Gastrocnemius medialis (tissue), 4 donors: ENCODE measurements around the gene BMPR1A. TPM values are rescaled to one million over a fixed set of nuclear protein-coding genes. Genes with fewer than 3 reads are reported as not detected.

Experiments used
- ATAC-seq, 2 donors: fragments of 150-250 bp; one replicate each; pipeline ENCODE4 v1.9.1; 2016
- DNase-seq, 2 donors: peaks; one replicate each; pipeline ENCODE4 v3.0.0-alpha.2; 2019
- H3K27ac ChIP-seq, 4 donors: fragments of 200-600 bp; sonication (generic); 1 replicate in 1 of 4; 2 replicates in 3 of 4; pipeline ENCODE4 v1.5.1; 2016 to 2018; ENCODE audit warnings: mild to moderate bottlenecking in 2 of 4, moderate library complexity in 1 of 4
- H3K27me3 ChIP-seq, 3 donors: fragments of 200-600 bp; sonication (generic) in 2 of 3; 1 replicate in 1 of 3; 2 replicates in 2 of 3; pipeline versions ENCODE4 v1.5.1 to v1.6.0; 2016 to 2019; ENCODE audit warnings: mild to moderate bottlenecking in 1 of 3, moderate library complexity in 1 of 3
- H3K36me3 ChIP-seq, 2 donors: fragments of 200-600 bp; sonication (generic) in 1 of 2; one replicate each; pipeline ENCODE4 v1.5.1; 2017 to 2018
- H3K4me1 ChIP-seq, 2 donors: fragments of 200-600 bp; sonication (generic) in 1 of 2; one replicate each; pipeline ENCODE4 v1.5.1; 2016 to 2017; ENCODE audit warnings: mild to moderate bottlenecking in 2 of 2
- H3K4me3 ChIP-seq, 4 donors: fragments of 200-600 bp; sonication (generic) in 3 of 4; 1 replicate in 1 of 4; 2 replicates in 3 of 4; pipeline ENCODE4 v1.5.1; 2016 to 2019; ENCODE audit warnings: mild to moderate bottlenecking in 2 of 4
- H3K9me3 ChIP-seq, 3 donors: fragments of 200-600 bp; sonication (generic) in 2 of 3; 1 replicate in 1 of 3; 2 replicates in 2 of 3; pipeline ENCODE4 v1.5.1; 2016 to 2019
- POLR2A ChIP-seq, 2 donors: fragments of 450-650 bp; IDR thresholded peaks; one replicate each; pipeline ENCODE4 v1.6.1; 2017; ENCODE audit warnings: antibody characterized with exemption in 2 of 2, mild to moderate bottlenecking in 2 of 2, moderate library complexity in 2 of 2
- in situ Hi-C, 4 donors: fragments of 200-750 bp; cut with MboI; loops; one replicate each; pipeline versions ENCODE4 v1.15.0 to v1.8.0; 2017; ENCODE audit warnings: low sequenced_read_pairs in 4 of 4
- intact Hi-C: fragments of 100-400 bp; cut with DNase I; formaldehyde crosslinking; loops from one replicate; pipeline ENCODE4 v1.15.1; 2023; ENCODE audit warnings: low total_unique reads
- total RNA-seq, 4 donors: library from RNA; depleted of rRNA; stranded (reverse); fragments of >200 nt; gene quantifications; one replicate each; pipeline versions ENCODE4 v1.1.0 to v1.2.3, GENCODE V29; 2016
- TF ChIP-seq, protein P1 (sequence below), 5 experiments: fragments of 450-650 bp in 3 of 5; fragments of 200-600 bp in 2 of 5; sonication (generic) in 2 of 5; IDR thresholded peaks in 4 of 5; conservative IDR thresholded peaks in 1 of 5; 1 replicate in 4 of 5; 2 replicates in 1 of 5; pipeline ENCODE4 v1.5.1; 2016 to 2019; ENCODE audit warnings: antibody characterized with exemption in 5 of 5, mild to moderate bottlenecking in 3 of 5, moderate library complexity in 3 of 5

The BMPR1A gene
- total RNA-seq, 4 donors from 2014 or later = 16.4 to 22.7 (median 18.0) TPM

DNA sequence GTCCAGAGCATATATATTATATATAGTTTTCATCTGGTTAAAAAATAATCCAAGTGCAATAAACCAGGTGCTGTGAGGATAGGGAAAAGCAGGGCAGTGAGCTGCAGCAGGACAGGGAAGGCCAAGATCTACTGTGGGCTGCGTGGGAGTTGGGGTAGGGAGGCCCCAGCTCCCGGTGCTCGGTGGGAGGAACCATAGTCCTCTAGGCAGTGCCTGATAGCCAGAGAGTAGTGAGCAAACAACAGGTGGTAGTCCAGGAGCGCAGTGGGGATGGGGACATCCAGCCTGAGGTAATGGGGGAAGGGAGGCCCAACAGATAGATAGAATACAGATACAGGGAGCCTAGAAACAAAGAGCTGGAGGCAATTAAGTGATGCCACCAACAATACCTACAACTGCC, 4.1 kb upstream of the BMPR1A start:
- intact Hi-C loops = no loop called here
- TF ChIP-seq, protein P1, sequence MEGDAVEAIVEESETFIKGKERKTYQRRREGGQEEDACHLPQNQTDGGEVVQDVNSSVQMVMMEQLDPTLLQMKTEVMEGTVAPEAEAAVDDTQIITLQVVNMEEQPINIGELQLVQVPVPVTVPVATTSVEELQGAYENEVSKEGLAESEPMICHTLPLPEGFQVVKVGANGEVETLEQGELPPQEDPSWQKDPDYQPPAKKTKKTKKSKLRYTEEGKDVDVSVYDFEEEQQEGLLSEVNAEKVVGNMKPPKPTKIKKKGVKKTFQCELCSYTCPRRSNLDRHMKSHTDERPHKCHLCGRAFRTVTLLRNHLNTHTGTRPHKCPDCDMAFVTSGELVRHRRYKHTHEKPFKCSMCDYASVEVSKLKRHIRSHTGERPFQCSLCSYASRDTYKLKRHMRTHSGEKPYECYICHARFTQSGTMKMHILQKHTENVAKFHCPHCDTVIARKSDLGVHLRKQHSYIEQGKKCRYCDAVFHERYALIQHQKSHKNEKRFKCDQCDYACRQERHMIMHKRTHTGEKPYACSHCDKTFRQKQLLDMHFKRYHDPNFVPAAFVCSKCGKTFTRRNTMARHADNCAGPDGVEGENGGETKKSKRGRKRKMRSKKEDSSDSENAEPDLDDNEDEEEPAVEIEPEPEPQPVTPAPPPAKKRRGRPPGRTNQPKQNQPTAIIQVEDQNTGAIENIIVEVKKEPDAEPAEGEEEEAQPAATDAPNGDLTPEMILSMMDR (IDR thresholded peaks at IDR 0.05 in 4 of 5, conservative IDR thresholded peaks at IDR 0.05 in 1 of 5) = no peak
- no peaks in the 10 kb centered on the region for H3K9me3 ChIP-seq
- H3K4me3 ChIP-seq = no peak overlapping the region
- DNase-seq = no peak
- in situ Hi-C loops = no loop called here
- no peaks in the 10 kb centered on the region for H3K36me3 ChIP-seq
- no peaks in the 10 kb centered on the region for H3K27me3 ChIP-seq
- no peak for ATAC-seq
- H3K4me1 ChIP-seq = peaks cover 32 to 33% of the 10 kb centered on the region in 2 donors
- peak overlapping the region; percentile 95 to 99 (median 98) for H3K27ac ChIP-seq

- ATAC-seq (no peak), DNase-seq (no peak)
- Histone ChIP-seq H3K36me3 (no peaks in the 10 kb centered on the region), H3K4me1 (peaks cover 33 to 36% of the 10 kb centered on the region in 2 donors), H3K4me3 (no peak overlapping the region), H3K9me3 (no peaks in the 10 kb centered on the region), H3K27ac (peak overlapping the region; percentile 95 to 99 (median 98)), H3K27me3 (no peaks in the 10 kb centered on the region)
- no peak for TF ChIP-seq POLR2A (IDR thresholded peaks at IDR 0.05)
- in situ Hi-C loops (no loop called here), intact Hi-C loops (no loop called here)
These were observed 3.4 kb upstream of the BMPR1A start for GRCh38 chr10:86753051-86753450.

DNA sequence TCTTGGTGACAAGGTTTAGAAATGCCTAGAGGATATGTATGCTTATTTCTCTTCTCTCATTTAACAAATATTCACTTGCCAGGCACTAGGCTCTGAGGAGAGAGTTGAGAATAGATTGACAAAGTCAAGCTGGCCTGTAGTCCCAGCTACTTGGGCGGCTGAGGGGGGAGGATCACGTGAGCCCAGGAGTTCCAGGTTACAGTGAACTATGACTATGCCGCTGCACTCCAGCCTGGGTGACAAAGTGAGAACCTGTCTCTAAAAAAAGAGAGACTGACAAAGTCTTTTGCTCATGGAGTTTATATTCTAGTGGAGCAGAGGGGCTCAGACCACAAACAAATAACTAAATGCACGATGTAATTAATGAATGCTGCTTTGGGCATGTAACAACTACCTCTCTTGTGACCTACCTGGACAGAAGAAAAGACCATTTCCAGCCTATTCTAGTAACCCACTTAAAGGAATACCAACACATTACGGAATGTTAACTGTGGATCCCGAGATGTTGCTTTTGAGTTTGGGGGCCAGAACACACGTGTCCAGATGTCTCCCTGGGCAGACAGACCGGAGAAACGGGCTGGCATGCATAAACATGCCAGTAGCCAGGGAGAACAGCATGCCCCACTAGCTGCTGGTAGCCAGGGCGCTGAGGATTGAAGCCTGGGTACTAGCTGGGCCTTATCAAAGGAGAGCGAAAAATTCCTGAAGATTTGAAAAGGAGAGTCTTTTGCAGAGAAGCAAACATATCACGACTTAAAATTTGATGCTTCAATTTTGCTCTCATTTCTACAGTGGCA, 2.6 kb upstream of the BMPR1A start:
- H3K4me1 ChIP-seq = peaks cover 34 to 44% of the 10 kb centered on the region in 2 donors
- intact Hi-C loops = loop anchor here (2.0 kb wide), 1 partner anchor 21 kb away; no protein-coding TSS in a partner anchor
- H3K27ac ChIP-seq = peak overlapping the region; percentile 95 to 99 (median 98)
- no peaks in the 10 kb centered on the region for H3K36me3 ChIP-seq
- H3K9me3 ChIP-seq = no peaks in the 10 kb centered on the region
- peak; percentile 39 to 55 for ATAC-seq
- in situ Hi-C loops = no loop called here
- DNase-seq = peak; percentile 76 to 89
- TF ChIP-seq POLR2A (IDR thresholded peaks at IDR 0.05) = no peak
- TF ChIP-seq, protein P1 (IDR thresholded peaks at IDR 0.05 in 4 of 5, conservative IDR thresholded peaks at IDR 0.05 in 1 of 5) = no peak
- peak overlapping the region in 1 of 4 donors; percentile 15 for H3K4me3 ChIP-seq
- H3K27me3 ChIP-seq = no peaks in the 10 kb centered on the region

DNA sequence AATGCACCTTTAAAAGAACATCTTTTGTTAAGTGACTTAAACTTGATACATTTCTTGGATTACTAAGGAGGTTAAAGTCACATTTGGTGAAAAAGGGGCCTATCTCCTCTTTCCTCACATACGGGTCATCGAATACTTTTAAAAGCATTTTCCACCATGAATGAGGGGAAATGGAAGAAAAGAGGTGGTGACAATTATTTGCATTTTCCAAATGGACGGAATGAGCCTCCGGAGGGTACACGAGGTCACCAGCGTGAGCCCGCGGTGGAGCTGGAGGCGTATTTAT, 1.0 kb upstream of the BMPR1A start:
- Histone ChIP-seq H3K4me1 (peaks cover 42 to 54% of the 10 kb centered on the region in 2 donors), H3K27me3 (no peaks in the 10 kb centered on the region), H3K27ac (peak overlapping the region; percentile 95 to 99 (median 98)), H3K9me3 (no peaks in the 10 kb centered on the region), H3K4me3 (peak overlapping the region; percentile 75 to 92 (median 84)), H3K36me3 (no peaks in the 10 kb centered on the region)
- ATAC-seq = no peak
- DNase-seq = no peak
- intact Hi-C loops (loop anchor here (1.0 to 5.0 kb wide), 5 partner anchors 23 to 218 kb away; partner anchors contain the start of gene LDB3), in situ Hi-C loops (no loop called here)
- TF ChIP-seq, protein P1 (IDR thresholded peaks at IDR 0.05 in 4 of 5, conservative IDR thresholded peaks at IDR 0.05 in 1 of 5) = no peak
- no peak for TF ChIP-seq POLR2A (IDR thresholded peaks at IDR 0.05)

- in situ Hi-C loops (no loop called here), intact Hi-C loops (loop anchor here (1.0 to 5.0 kb wide), 6 partner anchors 23 to 338 kb away; partner anchors contain the start of genes GLUD1 and LDB3)
- H3K36me3 ChIP-seq = no peaks in the 10 kb centered on the region
- peak; percentile 73 to 75 for ATAC-seq
- H3K4me1 ChIP-seq = peaks cover 43 to 59% of the 10 kb centered on the region in 2 donors
- peak overlapping the region; percentile 95 to 99 (median 98) for H3K27ac ChIP-seq
- no peaks in the 10 kb centered on the region for H3K9me3 ChIP-seq
- peak overlapping the region; percentile 75 to 92 (median 84) for H3K4me3 ChIP-seq
- no peaks in the 10 kb centered on the region for H3K27me3 ChIP-seq
- peak; percentile 88 to 92 for TF ChIP-seq POLR2A (IDR thresholded peaks at IDR 0.05)
- TF ChIP-seq, protein P1 (IDR thresholded peaks at IDR 0.05 in 4 of 5, conservative IDR thresholded peaks at IDR 0.05 in 1 of 5) = no peak
- DNase-seq = peak; percentile 87 to 94
These were observed 494 bp upstream of the BMPR1A start for GRCh38 chr10:86755740-86756510.
